ENCODE results near the gene FTCD. TPM values are rescaled to one million over a fixed set of nuclear protein-coding genes. Genes with fewer than 3 reads are reported as not detected.
A peak's percentile ranks its signal among the peaks of the same experiment; 100 is the strongest.

Gene FTCD
- total RNA-seq, 2 donors from 2014 or later, result 0.24 TPM; not detected in 1

- no peak for TF ChIP-seq CTCF (IDR thresholded peaks at IDR 0.05)
- Histone ChIP-seq H3K36me3 (no peaks in the 10 kb centered on the region), H3K4me1 (no peaks in the 10 kb centered on the region), H3K27me3 (no peaks in the 10 kb centered on the region), H3K27ac (no peak overlapping the region), H3K9me3 (no peaks in the 10 kb centered on the region), H3K4me3 (no peak overlapping the region)
- no peak for DNase-seq (ENCODE audit: low spot score)
Measured at GRCh38 chr21:46135782-46136395, 19.5 kb downstream of the FTCD start.

- no peak for DNase-seq (ENCODE audit: low spot score)
- H3K9me3 ChIP-seq, result no peaks in the 10 kb centered on the region
- no peak overlapping the region for H3K4me3 ChIP-seq
- TF ChIP-seq CTCF (IDR thresholded peaks at IDR 0.05), result no peak
- peaks cover 3% of the 10 kb centered on the region for H3K36me3 ChIP-seq
- H3K27ac ChIP-seq, result no peak overlapping the region
- H3K27me3 ChIP-seq, result no peaks in the 10 kb centered on the region
- peaks cover 0 to 19% of the 10 kb centered on the region in 2 donors for H3K4me1 ChIP-seq
Measured at GRCh38 chr21:46131838-46132651, 23.3 kb downstream of the FTCD start.

- peaks cover 0 to 19% of the 10 kb centered on the region in 2 donors for H3K4me1 ChIP-seq
- H3K4me3 ChIP-seq, result no peak overlapping the region
- TF ChIP-seq CTCF (IDR thresholded peaks at IDR 0.05), result no peak
- H3K36me3 ChIP-seq, result peaks cover 5% of the 10 kb centered on the region
- H3K27ac ChIP-seq, result no peak overlapping the region
- H3K27me3 ChIP-seq, result no peaks in the 10 kb centered on the region
- no peaks in the 10 kb centered on the region for H3K9me3 ChIP-seq
- DNase-seq (ENCODE audit: low spot score), result no peak
Measured at GRCh38 chr21:46131588-46131837, 23.9 kb downstream of the FTCD start.

- no peak for TF ChIP-seq CTCF (IDR thresholded peaks at IDR 0.05)
- no peaks in the 10 kb centered on the region for H3K9me3 ChIP-seq
- peak overlapping the region in 1 of 2 donors; percentile 16 for H3K27ac ChIP-seq
- peak; percentile 75 for DNase-seq (ENCODE audit: low spot score)
- no peak overlapping the region for H3K4me3 ChIP-seq
- no peaks in the 10 kb centered on the region for H3K27me3 ChIP-seq
- H3K36me3 ChIP-seq, result peaks cover 10% of the 10 kb centered on the region
- peaks cover 0 to 19% of the 10 kb centered on the region in 2 donors for H3K4me1 ChIP-seq
Measured at GRCh38 chr21:46130831-46131587, 24.4 kb downstream of the FTCD start.

GRCh38 chr21:46129846-46130651, 25.3 kb downstream of the FTCD start:
- no peaks in the 10 kb centered on the region for H3K9me3 ChIP-seq
- no peak for DNase-seq (ENCODE audit: low spot score)
- TF ChIP-seq CTCF (IDR thresholded peaks at IDR 0.05), result no peak
- H3K27me3 ChIP-seq, result no peaks in the 10 kb centered on the region
- peaks cover 0 to 19% of the 10 kb centered on the region in 2 donors for H3K4me1 ChIP-seq
- peaks cover 20% of the 10 kb centered on the region for H3K36me3 ChIP-seq
- peak overlapping the region in 1 of 2 donors; percentile 16 for H3K27ac ChIP-seq
- no peak overlapping the region for H3K4me3 ChIP-seq

Data from right atrium auricular region (tissue), 2 donors.